SU-DHL-6 (cell line): Measurements from ENCODE around the gene PPHLN1.
"Not testable (repeated sequence)": the region's sequence is repeated elsewhere in the genome, so short reads cannot be mapped to it uniquely, and the experiment has no call there.

ENCODE experiments used
- H2AFZ ChIP-seq: fragments of 200-600 bp; sonication (generic); 2 replicates; pipeline ENCODE4 v1.6.1; 2014; ENCODE audit warnings: low read depth, mild to moderate bottlenecking, moderate library complexity, mixed read lengths, antibody characterized with exemption, low read length; ENCODE audit not compliant: severe bottlenecking
- H3F3A ChIP-seq: fragments of 200-600 bp; shearing (Covaris generic); 2 replicates; pipeline ENCODE4 v1.6.0; 2016; ENCODE audit warnings: antibody characterized with exemption, mild to moderate bottlenecking; ENCODE audit not compliant: insufficient read depth
- H3K27ac ChIP-seq: fragments of 200-600 bp; sonication (generic); 2 replicates; pipeline ENCODE4 v1.5.1; 2016; ENCODE audit warnings: low read depth, mild to moderate bottlenecking, low read length, moderate library complexity, mixed read lengths
- H3K27me3 ChIP-seq: fragments of 200-600 bp; sonication (generic), shearing (Covaris generic); 2 replicates; pipeline ENCODE4 v1.6.0; 2014; ENCODE audit warnings: mild to moderate bottlenecking, low read length
- H3K36me3 ChIP-seq: fragments of 200-600 bp; sonication (generic); 2 replicates; pipeline ENCODE4 v1.6.1; 2014; ENCODE audit warnings: mild to moderate bottlenecking, low read length, mixed read lengths
- H3K4me2 ChIP-seq: fragments of 300-600, 200-600 bp; shearing (Covaris generic), sonication (generic); 2 replicates; pipeline ENCODE4 v1.6.0; 2014; ENCODE audit warnings: low read length, low read depth, mild to moderate bottlenecking; ENCODE audit not compliant: poor library complexity, severe bottlenecking
- H3K4me3 ChIP-seq: fragments of 200-600 bp; sonication (generic); 2 replicates; pipeline ENCODE4 v1.5.1; 2014; ENCODE audit warnings: antibody characterized with exemption, low read length, mild to moderate bottlenecking, mixed read lengths; ENCODE audit not compliant: insufficient read depth, poor library complexity, severe bottlenecking
- H3K79me2 ChIP-seq: fragments of 200-600 bp; sonication (generic); 2 replicates; pipeline ENCODE4 v1.6.1; 2014; ENCODE audit warnings: mild to moderate bottlenecking, low read length, moderate library complexity; ENCODE audit not compliant: insufficient read depth
- H3K9ac ChIP-seq: fragments of 200-600 bp; sonication (generic); 2 replicates; pipeline ENCODE4 v1.7.0; 2014; ENCODE audit warnings: mild to moderate bottlenecking, low read length
- H3K9me2 ChIP-seq: fragments of 200-600 bp; sonication (generic); replicated peaks from 2 replicates; pipeline ENCODE4 v1.6.1; 2014; ENCODE audit warnings: low read length; ENCODE audit not compliant: insufficient read depth
- H3K9me3 ChIP-seq: fragments of 200-600 bp; sonication (generic); 2 replicates; pipeline ENCODE4 v1.6.1; 2014; ENCODE audit warnings: low read length, mixed read lengths; ENCODE audit not compliant: insufficient read depth
- H4K20me1 ChIP-seq: fragments of 200-600 bp; sonication (generic); 2 replicates; pipeline ENCODE4 v1.6.1; 2014; ENCODE audit warnings: low read depth, mild to moderate bottlenecking, antibody characterized with exemption, low read length, moderate library complexity, mixed read lengths
- CTCF ChIP-seq: fragments of 200-600 bp; sonication (generic); IDR thresholded peaks from one replicate; pipeline ENCODE4 v1.5.1; 2017; ENCODE audit warnings: antibody characterized with exemption, mild to moderate bottlenecking, low read length, moderate library complexity; ENCODE audit not compliant: insufficient read depth, poor library complexity, severe bottlenecking
- EZH2phosphoT487 ChIP-seq: fragments of 200-600 bp; sonication (generic), shearing (Covaris generic); conservative IDR thresholded peaks from 2 replicates; pipeline ENCODE4 v1.6.1; 2018; ENCODE audit warnings: mild to moderate bottlenecking, antibody characterized with exemption, low read length, moderate library complexity, mixed read lengths

PPHLN1 gene

GRCh38 chr12:42342028-42342427 is 16.1 kb downstream of the PPHLN1 start:
- Histone ChIP-seq H3K36me3 (peaks cover 16% of the 10 kb centered on the region; the same call in 1 of the 2 replicates), H3K4me2 (no peak overlapping the region), H3K9me2 (no peaks in the 10 kb centered on the region), H3K4me3 (no peak overlapping the region), H2AFZ (no peak overlapping the region), H3F3A (peaks cover 8% of the 10 kb centered on the region; the same call in 1 of the 2 replicates), H3K9ac (no peak overlapping the region), H3K79me2 (peaks cover 98% of the 10 kb centered on the region), H3K27ac (no peak overlapping the region), H4K20me1 (peaks cover 15% of the 10 kb centered on the region), H3K27me3 (no peaks in the 10 kb centered on the region), H3K9me3 (no peaks in the 10 kb centered on the region)
- TF ChIP-seq CTCF, result no peak
- TF ChIP-seq EZH2phosphoT487, result no peak

- no peaks in the 10 kb centered on the region for H3K27me3 ChIP-seq
- no peak overlapping the region for H3K4me2 ChIP-seq
- H3K79me2 ChIP-seq, result peaks cover 98% of the 10 kb centered on the region
- no peak overlapping the region for H2AFZ ChIP-seq
- peaks cover 8% of the 10 kb centered on the region; the same call in 1 of the 2 replicates for H3F3A ChIP-seq
- peaks cover 16% of the 10 kb centered on the region; the same call in 1 of the 2 replicates for H3K36me3 ChIP-seq
- peaks cover 16% of the 10 kb centered on the region for H4K20me1 ChIP-seq
- TF ChIP-seq CTCF (no peak), EZH2phosphoT487 (no peak)
- H3K9ac ChIP-seq, result no peak overlapping the region
- H3K9me2 ChIP-seq, result no peaks in the 10 kb centered on the region
- H3K9me3 ChIP-seq, result no peaks in the 10 kb centered on the region
- H3K27ac ChIP-seq, result no peak overlapping the region
- no peak overlapping the region for H3K4me3 ChIP-seq
These were observed 17.8 kb downstream of the PPHLN1 start for GRCh38 chr12:42343721-42344120.

GRCh38 chr12:42346403-42347002 is 20.5 kb downstream of the PPHLN1 start:
- Histone ChIP-seq H3K9me2 (no peaks in the 10 kb centered on the region), H3K27ac (no peak overlapping the region), H4K20me1 (peaks cover 21% of the 10 kb centered on the region), H3K9ac (no peak overlapping the region), H3K27me3 (no peaks in the 10 kb centered on the region), H3K4me2 (no peak overlapping the region), H3K79me2 (peaks cover 84% of the 10 kb centered on the region), H3K9me3 (no peaks in the 10 kb centered on the region), H2AFZ (no peak overlapping the region), H3F3A (peaks cover 8% of the 10 kb centered on the region; the same call in 1 of the 2 replicates), H3K36me3 (peaks cover 14% of the 10 kb centered on the region; the same call in 1 of the 2 replicates), H3K4me3 (no peak overlapping the region)
- no peak for TF ChIP-seq EZH2phosphoT487
- no peak for TF ChIP-seq CTCF

GRCh38 chr12:42349119-42350020 is 23.4 kb downstream of the PPHLN1 start:
- H3K27ac ChIP-seq, H3K36me3 ChIP-seq, H3K9me3 ChIP-seq, H3K9ac ChIP-seq, H3K9me2 ChIP-seq, H3K4me2 ChIP-seq, H3K4me3 ChIP-seq, H3F3A ChIP-seq, H2AFZ ChIP-seq, H3K27me3 ChIP-seq: not testable (repeated sequence)
- Histone ChIP-seq H4K20me1 (0 out of 2 replicates have a peak, but pooled peaks cover 15% of the 10 kb centered on the region), H3K79me2 (peaks cover 60% of the 10 kb centered on the region)

GRCh38 chr12:42350021-42350407 is 24.0 kb downstream of the PPHLN1 start:
- H3F3A ChIP-seq, H3K9me2 ChIP-seq, H3K27me3 ChIP-seq, H3K9ac ChIP-seq, H3K4me3 ChIP-seq, H3K27ac ChIP-seq, H3K9me3 ChIP-seq, H3K4me2 ChIP-seq, H2AFZ ChIP-seq: not testable (repeated sequence)
- Histone ChIP-seq H3K36me3 (peaks cover 12% of the 10 kb centered on the region; the same call in 1 of the 2 replicates), H3K79me2 (peaks cover 57% of the 10 kb centered on the region), H4K20me1 (0 out of 2 replicates have a peak, but pooled peaks cover 15% of the 10 kb centered on the region)
